ENCODE results near the gene DNAJC17.

The DNAJC17 gene

DNA sequence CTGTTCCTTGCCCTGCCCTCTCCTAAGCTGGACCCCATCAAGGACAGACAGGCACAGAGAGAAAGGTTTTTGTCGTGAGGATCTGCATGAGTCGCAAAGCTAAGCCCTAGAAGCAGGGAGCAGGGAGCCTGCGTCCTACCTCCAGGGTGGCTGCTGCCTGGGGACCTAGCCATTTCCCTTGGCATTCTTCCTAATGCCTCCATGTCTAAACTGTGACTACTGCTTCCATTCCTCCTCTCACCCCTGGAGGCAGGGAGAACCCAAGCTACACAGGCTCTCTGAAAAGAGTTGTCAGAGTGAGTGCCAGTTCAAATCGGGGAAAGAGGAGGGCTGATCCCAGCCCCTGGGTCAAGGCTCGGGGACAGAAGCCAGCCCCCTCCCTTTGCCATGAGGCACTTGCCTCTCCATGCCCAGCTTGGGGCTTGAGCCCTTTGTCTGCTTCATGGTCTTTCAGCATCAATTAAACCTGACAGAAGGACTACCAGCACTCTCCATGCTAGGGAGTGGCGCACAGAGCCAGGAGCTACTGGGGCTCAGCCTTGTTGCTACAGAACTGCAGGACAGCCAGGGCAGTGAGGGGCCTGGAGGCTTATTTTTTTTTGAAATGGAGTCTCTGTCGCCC, 41.0 kb downstream of the DNAJC17 start:
- no peak for DNase-seq (ENCODE audit: low read depth)

DNA sequence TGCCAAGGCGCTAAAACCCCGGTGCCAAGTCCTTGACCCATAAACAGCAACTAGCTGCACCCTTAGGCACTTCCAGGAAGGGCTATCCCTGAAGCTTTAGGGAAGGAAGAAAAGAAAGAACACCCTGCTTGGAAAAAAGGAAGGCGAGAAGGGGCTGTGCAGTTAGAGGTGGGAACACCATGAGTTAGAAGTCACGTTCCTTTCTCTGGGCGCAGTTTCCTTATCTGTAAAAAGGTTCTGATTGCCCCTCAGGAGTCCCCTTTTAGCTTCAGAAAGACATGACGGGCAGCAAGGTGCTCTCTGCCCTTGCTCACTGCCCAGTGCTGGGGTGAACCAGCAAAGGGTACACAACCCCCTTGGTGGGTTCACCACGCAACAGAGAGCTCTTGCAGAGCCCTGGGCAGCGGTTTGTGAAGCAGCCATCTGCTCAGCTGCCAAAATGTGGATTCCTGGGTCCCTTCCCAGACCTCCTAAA, 42.6 kb downstream of the DNAJC17 start:
- DNase-seq (ENCODE audit: low read depth): no peak

DNA sequence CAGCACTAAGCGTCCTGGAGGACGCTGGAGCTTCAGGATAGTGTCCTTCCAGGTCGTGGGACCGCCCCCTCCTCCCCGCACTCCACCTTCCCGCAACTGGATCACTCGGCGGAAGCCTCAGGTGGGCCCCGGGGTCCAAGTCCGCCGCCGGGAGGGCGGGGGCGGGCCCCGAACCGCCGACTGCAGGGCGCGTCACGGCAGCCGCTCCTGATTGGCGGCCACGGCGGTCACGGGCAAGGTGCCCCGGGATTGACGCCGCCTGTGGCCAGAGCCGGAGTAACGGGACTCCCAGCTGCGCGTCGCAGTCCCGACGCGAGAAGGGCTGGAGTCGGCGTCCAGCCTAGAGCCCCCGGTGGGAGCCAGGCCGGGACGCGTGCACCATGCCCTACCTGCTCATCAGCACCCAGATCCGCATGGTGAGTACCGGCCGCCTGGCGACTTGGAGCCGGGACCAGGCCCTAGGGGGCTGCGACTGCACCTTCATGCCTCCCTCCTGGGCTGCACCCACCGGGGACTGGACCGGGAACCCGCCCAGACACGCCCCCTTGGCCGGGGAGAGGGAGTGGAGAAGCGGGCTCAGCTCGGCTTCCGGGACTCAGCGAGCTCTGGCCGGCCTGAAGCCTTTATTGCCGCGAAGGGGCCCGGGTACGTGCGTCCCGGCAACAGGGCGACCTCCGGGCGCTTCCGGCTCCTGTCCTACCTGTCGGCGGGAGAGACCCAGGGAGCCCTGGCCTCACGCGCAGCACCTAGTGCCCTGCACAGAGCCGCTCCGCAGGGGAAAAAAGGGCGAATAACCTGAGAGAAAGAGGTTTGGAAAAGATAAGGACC, 43.3 kb downstream of the DNAJC17 start, which contains the start of gene GCHFR:
Gene GCHFR (plus strand): TSS at position 268 of the 828 bp plus-strand sequence. CDS start 113 bp downstream, at position 381.
- DNase-seq (ENCODE audit: low read depth): peak; percentile 38

DNA sequence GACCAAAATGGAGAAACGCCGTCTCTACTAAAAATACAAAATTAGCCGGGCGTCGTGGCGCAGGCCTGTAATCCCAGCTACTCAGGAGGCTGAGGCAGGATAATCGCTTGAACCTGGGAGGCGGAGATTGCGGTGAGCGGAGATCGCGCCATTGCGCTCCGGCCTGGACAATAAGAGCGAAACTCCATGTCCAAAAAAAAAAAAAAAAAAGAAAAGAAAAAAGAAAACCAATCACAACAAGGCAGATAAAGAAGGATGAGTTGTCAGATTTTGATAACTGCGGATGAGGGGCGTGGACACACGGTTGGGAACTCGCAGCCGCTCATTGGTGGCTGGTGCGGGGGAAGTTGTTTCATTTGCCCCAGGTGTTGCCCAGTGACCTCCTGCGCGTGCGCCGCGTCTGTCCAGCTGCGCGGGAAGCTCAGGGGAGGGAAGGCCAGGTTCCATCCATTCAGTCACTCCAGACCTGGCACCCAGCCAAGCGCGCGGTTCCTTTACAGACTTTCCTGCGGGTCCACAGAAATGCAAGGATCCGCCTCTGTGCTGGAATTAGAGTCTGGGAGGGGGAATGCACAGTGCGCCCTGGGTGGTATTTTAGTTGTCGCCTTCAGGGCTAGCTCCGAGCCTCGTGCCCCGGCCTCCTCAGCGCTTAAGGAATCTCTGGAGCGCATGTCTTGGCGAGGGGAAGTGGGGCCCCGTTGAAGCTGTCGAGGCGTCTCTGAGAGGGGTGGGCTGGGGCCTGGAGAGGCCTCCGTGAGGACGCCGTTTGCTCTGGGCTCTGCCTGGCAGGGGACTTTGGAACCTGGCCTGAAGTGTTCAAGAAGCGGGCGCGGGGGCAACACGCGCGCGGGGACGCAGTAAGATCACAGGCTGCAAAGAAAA, 44.1 kb downstream of the DNAJC17 start:
- DNase-seq (ENCODE audit: low read depth): no peak

DNA sequence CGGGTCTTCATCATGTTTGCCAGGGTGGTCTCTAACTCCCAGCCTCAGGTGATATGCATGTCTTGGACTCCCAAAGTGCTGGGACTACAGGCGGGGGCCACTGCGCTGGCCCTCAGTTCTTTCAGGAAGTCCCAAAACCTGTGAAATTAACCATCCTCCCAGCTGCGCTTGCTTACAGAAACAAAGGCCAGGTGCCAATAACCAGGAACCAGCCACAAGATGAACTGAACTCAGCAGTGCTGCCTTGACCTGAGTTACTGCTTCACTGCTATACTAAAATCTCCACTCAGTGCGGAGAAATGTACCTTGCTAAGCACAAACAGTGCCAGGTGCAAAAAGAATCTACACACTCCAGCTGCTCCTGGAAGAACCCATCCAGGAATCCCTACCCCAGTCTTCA, 47.3 kb downstream of the DNAJC17 start:
- DNase-seq (ENCODE audit: low read depth): no peak

DNA sequence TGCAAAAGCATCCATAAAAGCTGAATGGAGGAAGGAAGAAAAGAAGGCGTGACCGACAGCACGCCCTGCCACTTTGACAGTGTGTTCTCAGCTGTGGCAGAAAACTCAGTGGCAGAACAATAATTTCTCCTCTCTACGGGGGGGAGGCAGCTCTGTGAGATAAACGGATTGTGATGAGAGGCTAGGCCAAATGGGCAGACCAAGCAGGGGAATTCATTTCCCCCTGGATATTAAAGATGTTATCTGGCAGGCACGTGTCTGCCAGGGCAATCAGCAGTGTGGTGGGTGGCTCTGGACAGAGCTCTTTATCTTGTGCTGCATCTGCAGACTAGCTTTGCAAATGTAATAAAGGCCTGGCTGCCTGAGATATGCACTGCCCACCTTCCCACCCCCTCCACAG, 50.3 kb downstream of the DNAJC17 start:
- DNase-seq (ENCODE audit: low read depth): no peak

DNA sequence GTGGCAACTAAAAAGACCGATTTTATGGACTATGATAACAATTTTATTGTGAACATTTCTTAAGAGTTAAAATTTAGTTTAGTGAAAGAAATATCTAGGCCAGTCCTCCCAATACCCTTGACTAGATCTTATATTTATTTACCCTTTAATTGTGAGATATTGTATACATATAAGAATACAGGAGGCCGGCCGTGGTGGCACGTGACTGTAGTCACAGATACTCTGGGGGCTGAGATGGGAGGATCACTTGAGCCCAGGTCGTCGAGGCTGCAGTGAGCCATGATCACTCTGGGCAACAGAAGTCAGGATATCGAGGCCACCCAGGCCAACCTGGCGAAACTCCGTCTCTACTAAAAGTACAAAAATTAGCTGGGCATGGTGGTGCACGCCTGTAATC, 51.5 kb downstream of the DNAJC17 start:
- DNase-seq (ENCODE audit: low read depth): no peak

DNA sequence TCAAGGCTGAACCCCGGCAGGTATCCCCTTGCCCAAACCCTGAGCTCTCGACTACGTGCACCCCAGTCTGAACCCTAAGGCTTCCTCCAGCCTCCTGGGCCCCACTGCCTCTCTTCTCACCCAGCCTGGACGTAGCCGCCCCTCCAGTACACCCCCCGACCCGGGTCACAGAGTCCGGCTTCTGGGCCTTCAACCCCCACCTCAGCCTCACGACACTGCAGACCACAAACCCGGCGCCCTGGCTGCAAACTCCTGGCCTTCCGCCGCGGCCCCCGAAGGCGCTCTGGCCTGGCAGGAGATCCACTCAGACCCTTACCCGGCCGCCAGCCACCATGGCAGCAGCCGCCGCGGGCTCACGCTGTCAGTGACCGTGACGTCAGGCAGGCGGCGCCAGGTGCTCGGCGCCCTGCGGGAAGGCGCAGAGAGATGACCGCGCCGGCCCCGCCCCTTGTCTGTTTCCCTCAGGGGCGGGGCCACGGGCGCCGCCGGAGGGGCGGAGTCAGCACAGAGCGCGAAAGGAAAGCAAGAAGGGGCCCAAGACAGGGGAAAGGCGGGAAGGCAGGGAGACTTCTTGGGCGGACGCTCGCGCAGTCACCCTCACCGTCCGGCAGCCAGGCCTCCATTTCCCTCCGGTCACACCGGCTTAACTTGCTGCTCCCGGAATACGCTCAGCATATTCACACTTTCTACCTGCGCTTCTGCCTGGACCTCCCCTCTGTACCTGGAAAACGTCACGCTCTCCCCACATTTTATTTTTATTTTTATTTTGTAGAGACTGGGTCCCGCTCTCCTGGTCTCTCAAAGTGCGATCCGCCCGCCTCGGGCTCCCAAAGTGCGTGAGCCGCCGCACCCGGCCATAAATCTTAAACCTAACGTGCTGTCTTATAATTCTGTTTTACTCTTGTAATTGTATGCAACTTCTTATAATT, 52.1 kb downstream of the DNAJC17 start, which contains the start of gene RMDN3:
Gene RMDN3 (minus strand): TSS at position 372 of the 929 bp plus-strand sequence. CDS start 471 bp downstream, outside the sequence.
- peak; percentile 84 for DNase-seq (ENCODE audit: low read depth)

DNA sequence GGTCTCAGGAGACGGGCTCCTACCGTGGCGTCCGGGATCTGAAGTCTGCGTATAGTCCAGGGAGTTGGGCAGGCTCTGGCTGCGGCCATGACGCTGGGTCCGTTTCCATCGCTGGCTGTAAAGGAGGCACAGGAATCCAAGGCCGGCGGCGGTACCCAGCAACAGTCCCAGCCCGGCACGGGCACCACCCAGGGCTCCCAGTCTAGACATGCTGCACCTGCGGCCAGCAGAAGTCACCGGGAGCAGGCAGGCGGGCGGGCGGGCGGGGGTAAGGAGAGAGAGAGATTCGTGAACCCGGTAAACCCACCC, 52.7 kb downstream of the DNAJC17 start:
- DNase-seq (ENCODE audit: low read depth): no peak

DNA sequence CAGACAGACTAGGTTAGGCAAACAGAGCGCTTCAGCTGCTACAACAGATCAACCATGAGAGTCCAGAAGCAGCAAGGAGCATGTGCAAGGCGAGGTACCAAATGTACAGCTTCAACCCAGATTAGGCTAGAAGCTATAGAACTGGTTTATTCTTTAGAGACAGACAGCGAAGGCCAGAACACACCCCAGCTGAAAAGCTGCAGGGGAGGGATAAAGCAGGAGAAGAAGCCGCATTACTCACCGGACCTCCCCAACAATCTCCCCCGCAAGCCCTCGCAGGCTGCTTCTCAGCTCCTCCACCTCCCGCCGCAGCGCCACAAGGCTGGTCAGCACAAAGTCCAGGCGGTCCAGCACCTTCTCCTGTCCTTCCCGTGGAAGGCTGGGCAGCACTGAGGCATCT, 55.5 kb downstream of the DNAJC17 start:
- DNase-seq (ENCODE audit: low read depth): no peak

DNA sequence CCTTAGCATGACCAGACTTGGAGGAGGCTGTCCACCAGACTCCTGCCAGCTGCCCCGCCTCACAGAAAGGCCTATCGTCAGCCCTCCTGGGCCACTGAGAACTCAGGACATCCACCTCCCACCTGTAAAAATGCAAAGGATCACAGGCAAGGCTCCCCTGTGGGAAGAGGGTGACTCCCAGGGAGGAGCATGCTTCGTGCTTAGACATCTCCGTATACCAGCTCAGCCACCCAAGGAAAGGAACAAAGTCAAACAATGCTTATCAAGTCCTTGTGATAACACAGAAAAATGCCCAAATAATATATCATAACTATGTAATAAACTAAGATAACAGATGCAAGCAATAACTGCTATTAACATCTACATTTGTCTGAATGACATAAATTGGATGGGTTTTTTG, 56.4 kb downstream of the DNAJC17 start:
- no peak for DNase-seq (ENCODE audit: low read depth)

DNA sequence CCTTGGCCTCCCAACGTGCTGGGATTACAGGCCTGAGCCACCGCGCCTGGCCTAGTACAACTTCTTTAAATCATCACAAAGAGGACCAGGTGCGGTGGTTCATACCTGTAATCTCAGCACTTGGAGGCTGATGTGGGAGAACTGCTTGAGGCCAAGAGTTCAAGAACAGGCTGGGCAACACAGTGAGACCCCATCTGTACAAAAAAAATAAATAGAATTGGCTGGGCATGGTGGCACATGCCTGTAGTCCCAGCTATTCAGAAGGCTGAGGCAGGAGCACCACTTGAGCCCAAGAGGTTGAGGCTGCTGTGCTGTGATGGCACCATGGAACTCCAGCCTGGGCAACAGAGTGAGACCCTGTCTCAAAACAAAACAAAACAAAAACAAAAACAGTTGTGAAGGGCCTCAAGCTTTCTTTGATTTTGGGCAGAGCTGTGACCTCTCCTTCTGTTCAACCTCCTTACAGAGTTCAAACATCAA, 58.1 kb downstream of the DNAJC17 start:
- no peak for DNase-seq (ENCODE audit: low read depth)

DNA sequence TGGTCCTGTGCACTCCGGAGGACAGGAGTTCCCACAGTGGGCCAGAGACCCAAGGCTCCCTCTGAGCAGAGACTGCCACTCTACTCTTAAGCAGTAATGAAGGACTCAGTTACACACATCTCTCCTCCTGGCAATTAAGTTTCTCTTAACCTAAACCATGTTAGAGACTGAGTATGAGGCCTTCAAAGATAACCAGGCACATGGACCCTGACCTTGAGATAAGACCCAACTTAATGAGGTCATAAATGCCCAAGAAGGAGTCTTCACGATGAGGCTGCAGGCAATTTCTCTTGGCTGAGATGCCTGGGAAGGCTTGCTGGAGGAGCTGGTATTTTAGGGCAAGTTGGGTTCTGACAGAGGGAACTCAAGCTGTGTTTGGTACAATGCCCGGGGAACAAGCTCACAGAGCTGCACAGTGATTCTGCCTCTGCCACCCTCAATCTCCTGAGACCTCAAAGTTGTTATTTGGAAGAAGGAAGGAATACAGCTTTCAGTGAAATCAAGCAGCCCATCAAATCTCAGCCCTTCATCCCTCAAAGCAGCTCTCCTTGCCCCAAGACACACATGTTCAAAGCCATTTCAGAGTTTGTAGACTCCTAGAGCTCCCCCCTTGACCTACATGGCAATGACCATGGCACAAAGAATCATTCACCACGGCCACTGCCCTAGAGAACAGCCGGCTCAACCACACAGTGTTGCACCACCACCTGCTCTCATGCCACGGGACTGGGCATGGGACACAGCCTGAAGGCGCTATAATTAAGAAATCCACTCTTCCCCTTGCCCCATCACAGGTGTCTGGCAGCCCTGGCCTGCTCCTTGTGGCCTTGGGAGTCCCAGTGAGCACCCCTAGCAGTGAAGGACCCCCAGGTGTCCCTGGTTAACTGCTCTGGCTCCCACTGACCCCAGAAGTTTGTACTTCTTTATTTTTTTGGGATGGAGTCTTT, 59.3 kb downstream of the DNAJC17 start:
- DNase-seq (ENCODE audit: low read depth): no peak

DNA sequence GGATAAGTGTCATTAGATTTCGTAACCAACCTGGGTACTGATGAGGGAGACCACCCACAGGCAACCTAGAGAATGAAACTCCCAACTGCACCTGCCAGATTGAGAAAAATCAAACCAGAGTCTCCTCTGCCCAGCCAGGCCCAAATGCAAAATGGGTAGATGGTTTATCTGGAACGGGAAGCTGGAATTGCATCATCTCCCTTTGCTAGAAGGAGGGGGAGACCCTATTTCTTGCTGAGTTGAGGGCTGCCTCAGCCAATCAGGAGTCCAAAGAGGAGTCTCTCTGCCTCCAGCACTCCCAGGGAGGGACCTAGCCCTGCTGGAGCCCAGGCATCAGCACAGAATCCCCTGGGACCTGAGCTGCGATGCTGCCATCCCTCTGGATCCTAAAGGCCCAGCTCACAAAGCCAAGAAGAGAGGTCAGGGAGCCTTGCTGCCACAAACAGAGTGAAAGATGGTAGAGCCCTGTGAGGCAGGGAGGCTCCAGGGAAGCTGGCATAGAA, 60.3 kb downstream of the DNAJC17 start:
- DNase-seq (ENCODE audit: low read depth): no peak

DNA sequence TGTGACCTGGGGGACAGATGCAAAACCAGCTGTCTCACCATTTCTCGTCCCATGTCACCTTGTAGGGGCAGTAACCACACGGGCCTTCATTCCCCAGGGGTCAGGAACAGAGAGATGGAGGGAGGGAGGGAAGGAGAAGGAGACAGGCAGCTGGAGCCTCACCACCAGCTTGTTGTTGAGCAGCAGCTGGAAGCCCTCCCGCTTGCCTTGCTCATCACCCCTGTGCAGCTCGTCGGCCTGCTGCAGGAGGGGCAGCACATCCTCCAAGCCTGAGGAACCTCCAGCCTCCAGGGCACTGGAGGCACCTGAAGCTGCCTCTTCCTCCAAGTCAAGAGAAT, 62.5 kb downstream of the DNAJC17 start:
- DNase-seq (ENCODE audit: low read depth): no peak

DNA sequence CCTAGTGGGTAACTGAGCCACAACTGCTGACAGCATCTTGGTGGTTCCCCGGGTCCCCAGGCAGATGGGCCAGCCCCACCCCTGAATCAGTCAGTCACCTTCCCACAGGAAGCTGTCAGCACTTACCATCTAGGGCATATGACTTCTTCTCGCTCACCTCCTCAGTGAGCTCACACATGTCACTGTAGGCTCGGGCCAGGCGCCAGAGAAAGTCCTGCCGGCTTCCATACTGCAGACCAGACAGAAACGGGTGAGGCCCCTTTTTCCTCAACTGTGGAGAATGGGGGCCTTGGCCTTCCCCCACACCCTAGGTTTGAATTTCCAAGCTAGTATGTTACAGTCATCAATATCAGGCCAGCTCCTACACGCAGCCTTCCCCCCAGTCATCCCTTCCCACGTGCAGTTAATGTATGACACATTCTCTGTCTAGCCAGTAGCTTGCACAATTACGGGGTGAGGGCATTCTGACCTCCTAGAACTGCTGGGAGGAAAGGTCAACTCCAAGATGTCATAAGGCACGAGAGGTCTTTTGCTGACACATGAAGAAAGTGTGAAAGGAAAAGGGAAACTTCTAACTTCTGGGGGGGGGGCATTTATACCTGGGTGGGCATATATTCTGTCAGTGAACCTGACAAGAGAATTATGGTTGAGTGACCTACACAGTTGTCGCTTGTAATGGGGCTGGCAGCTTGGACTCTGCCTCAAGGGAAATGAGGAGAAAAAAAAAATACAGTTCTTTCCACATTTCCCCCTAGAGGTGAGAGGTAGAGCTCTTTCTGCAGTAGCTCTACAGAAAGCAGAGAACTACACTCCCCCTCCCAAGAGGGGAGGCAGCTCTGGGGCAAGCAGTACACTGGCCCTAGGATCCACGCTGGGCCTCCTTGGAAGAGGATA, 63.1 kb downstream of the DNAJC17 start:
- peak; percentile 49 for DNase-seq (ENCODE audit: low read depth)

DNA sequence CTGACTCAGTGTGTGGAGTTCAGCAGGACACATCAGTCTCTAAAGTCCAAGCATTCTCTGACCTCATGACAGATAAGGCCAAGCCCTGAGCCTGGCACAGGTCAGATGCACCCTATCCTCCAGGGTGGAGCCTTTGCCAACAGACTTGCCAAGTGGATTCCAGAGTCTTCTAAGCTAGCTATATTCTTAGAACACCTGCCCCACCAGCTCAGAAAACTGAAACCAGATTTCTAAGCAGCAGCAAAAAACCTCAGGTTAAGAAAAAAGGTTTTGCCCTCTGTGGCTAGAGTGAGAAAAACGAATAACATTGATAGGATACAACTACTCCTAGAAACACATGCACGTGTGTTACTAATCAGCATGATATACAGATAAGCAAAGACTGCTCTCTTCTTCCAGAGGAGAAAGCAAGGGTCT, 63.8 kb downstream of the DNAJC17 start:
- DNase-seq (ENCODE audit: low read depth): no peak

DNA sequence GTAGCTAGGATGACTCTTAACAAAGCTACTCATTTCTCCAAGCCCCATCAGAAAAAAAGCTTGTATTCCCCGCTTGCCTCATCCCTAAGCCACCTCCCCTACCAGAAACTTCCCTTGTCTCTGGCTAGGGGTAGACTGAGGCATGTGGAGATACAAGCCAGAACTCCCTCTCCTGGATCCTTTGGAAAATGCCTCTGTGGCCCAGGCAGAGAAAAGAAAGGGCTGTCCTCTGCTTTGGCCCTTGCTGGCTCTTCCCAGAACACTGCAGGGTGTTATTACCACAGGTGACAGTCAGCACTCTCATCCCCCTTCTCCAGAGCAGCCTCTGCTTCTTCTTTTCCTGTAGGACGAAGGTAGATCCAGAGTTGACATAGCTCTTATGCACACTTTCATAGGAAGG, 67.4 kb downstream of the DNAJC17 start:
- DNase-seq (ENCODE audit: low read depth): no peak

DNA sequence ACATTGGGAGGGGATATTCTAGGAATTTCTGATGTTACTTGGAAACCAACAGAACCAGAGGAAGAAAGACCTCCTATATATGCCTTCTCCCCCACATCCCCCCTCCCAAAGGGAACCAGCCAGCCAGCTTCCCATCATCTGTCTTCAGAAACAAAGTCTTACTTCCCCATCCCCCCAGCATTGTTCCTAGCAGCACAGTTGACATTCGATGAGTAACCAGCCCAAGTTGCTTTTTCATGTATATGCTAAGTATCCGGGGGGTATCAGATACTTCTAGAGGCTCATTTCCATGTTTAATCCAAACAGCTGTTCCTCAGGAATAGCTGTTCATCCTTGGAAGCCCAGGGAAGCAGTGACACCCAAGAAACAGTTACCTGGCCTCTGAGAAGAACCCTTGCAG, 68.2 kb downstream of the DNAJC17 start:
- DNase-seq (ENCODE audit: low read depth): no peak

Measured in stimulated activated CD8-positive, alpha-beta memory T cell treated with anti-CD3 and anti-CD28 coated beads, Interleukin-7, amount 100 ng/mL, for 24 hours (primary cell).